ENCODE results near the gene INPP4B.
"Not testable (repeated sequence)": the region's sequence is repeated elsewhere in the genome, so short reads cannot be mapped to it uniquely, and the experiment has no call there.

INPP4B gene

GRCh38 chr4:142068304-142068703, 777.8 kb downstream of the INPP4B start:
- not testable (repeated sequence) for H3K9me3 ChIP-seq (ENCODE audit: low read length); H3K27me3 ChIP-seq (ENCODE audit: insufficient read depth, low read length); H2AFZ ChIP-seq (ENCODE audit: low read depth, low read length); H3K4me1 ChIP-seq (ENCODE audit: insufficient read depth, low read length); H3K4me3 ChIP-seq (ENCODE audit: low read length); H3K36me3 ChIP-seq (ENCODE audit: insufficient read depth, low read length)

- H2AFZ ChIP-seq (ENCODE audit: low read depth, low read length); H3K9me3 ChIP-seq (ENCODE audit: low read length); H3K27me3 ChIP-seq (ENCODE audit: insufficient read depth, low read length); H3K4me1 ChIP-seq (ENCODE audit: insufficient read depth, low read length); H3K36me3 ChIP-seq (ENCODE audit: insufficient read depth, low read length); H3K4me3 ChIP-seq (ENCODE audit: low read length): not testable (repeated sequence)
Observed at GRCh38 chr4:142066562-142066961, 779.5 kb downstream of the INPP4B start.

DNA sequence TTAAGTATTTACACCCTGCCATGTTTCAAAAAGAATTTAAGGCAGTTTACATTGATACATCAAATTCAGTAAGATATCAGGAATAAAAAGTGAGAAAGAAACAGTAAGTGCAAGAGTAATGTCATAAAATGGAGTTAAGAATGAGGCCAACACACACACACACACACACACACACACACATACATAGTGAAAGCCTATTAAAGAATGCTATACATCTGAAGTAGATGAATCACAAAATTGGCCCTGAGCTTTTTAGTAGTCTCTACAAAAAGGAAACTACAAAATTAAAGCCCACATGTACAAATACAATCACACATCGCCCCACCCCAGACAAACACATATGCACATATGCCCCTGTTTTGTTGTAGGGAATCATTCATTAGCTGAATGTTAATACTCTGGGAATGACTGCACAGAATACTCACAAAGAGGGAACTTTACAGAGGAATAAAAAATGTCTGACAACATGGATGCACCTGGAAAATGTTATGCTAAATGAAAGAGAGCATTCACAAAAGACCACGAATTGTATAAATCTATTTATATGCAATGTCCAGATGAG, 780.9 kb downstream of the INPP4B start:
- Histone ChIP-seq H3K4me1 (ENCODE audit: insufficient read depth, low read length) (no peaks in the 10 kb centered on the region), H3K27me3 (ENCODE audit: insufficient read depth, low read length) (no peaks in the 10 kb centered on the region), H3K36me3 (ENCODE audit: insufficient read depth, low read length) (no peaks in the 10 kb centered on the region), H3K9me3 (ENCODE audit: low read length) (peaks cover 3% of the 10 kb centered on the region), H3K4me3 (ENCODE audit: low read length) (no peak overlapping the region), H2AFZ (ENCODE audit: low read depth, low read length) (no peak overlapping the region)

DNA sequence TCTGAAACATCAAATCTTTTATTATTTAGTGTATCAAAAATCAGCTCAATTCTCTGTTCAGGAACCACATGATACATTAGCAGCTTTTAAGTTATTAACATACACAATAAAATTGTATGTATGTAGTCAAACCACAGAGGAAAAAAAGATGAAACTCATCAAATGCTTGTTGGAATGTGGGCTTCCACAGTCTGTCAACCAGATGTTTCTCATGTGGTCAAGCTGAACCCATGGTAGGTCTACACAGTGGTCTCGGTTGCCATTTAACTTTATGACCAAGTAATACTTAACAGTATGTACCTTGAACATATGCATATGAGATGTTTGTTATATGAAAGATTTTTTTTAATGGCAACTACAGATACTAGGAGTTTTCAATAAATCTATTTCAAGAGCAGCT, 781.9 kb downstream of the INPP4B start:
- no peaks in the 10 kb centered on the region for H3K27me3 ChIP-seq (ENCODE audit: insufficient read depth, low read length)
- H3K4me1 ChIP-seq (ENCODE audit: insufficient read depth, low read length), result no peaks in the 10 kb centered on the region
- H3K4me3 ChIP-seq (ENCODE audit: low read length), result no peak overlapping the region
- peaks cover 3% of the 10 kb centered on the region for H3K9me3 ChIP-seq (ENCODE audit: low read length)
- H2AFZ ChIP-seq (ENCODE audit: low read depth, low read length), result no peak overlapping the region
- no peaks in the 10 kb centered on the region for H3K36me3 ChIP-seq (ENCODE audit: insufficient read depth, low read length)

- Histone ChIP-seq H3K4me3 (ENCODE audit: low read length) (no peak overlapping the region), H3K9me3 (ENCODE audit: low read length) (no peaks in the 10 kb centered on the region), H3K4me1 (ENCODE audit: insufficient read depth, low read length) (no peaks in the 10 kb centered on the region), H3K36me3 (ENCODE audit: insufficient read depth, low read length) (no peaks in the 10 kb centered on the region), H2AFZ (ENCODE audit: low read depth, low read length) (no peak overlapping the region), H3K27me3 (ENCODE audit: insufficient read depth, low read length) (no peaks in the 10 kb centered on the region)
Observed at GRCh38 chr4:142045996-142046395, 800.1 kb downstream of the INPP4B start.

DNA sequence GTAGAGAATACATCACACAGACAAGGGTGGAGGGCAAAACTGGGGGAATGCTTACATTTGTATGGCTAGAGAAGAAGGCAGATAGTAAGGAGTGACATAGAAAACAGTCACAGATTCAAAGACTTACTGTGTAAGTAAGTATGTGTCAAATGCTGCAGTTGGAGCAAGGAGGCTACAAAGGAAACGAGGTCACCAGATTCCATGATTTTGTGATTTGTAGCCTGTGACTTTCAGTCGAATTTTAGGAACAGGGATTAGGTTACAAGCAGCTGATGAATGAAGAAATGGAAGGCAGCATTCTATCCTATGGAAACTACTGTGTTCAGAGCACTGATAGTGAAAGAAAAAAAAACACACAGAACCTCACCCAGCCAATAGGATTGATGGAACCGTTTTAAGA, 801.8 kb downstream of the INPP4B start:
- Histone ChIP-seq H3K9me3 (ENCODE audit: low read length) (no peaks in the 10 kb centered on the region), H3K4me1 (ENCODE audit: insufficient read depth, low read length) (no peaks in the 10 kb centered on the region), H2AFZ (ENCODE audit: low read depth, low read length) (no peak overlapping the region), H3K36me3 (ENCODE audit: insufficient read depth, low read length) (no peaks in the 10 kb centered on the region), H3K27me3 (ENCODE audit: insufficient read depth, low read length) (no peaks in the 10 kb centered on the region), H3K4me3 (ENCODE audit: low read length) (no peak overlapping the region)

DNA sequence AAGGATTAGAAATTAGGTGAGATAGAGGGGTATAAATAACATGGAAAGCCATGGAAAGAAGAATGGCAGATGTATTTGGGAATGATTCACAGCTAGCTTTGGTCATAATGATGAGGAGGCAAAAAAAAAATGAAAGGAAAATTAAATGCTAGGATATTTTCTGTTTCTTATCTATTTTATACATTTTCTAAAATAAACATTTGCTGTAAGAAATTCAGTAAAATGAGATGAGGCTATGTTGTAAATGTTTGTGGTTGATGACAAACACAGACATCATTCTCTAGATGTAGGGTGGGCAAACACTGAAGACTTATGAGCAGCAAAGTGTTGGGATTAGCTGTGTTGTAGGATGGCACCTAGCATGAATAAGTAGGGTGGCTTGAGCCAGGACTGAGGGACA, 802.6 kb downstream of the INPP4B start:
- Histone ChIP-seq H3K4me1 (ENCODE audit: insufficient read depth, low read length) (no peaks in the 10 kb centered on the region), H3K4me3 (ENCODE audit: low read length) (no peak overlapping the region), H2AFZ (ENCODE audit: low read depth, low read length) (no peak overlapping the region), H3K9me3 (ENCODE audit: low read length) (no peaks in the 10 kb centered on the region), H3K36me3 (ENCODE audit: insufficient read depth, low read length) (no peaks in the 10 kb centered on the region), H3K27me3 (ENCODE audit: insufficient read depth, low read length) (no peaks in the 10 kb centered on the region)

DNA sequence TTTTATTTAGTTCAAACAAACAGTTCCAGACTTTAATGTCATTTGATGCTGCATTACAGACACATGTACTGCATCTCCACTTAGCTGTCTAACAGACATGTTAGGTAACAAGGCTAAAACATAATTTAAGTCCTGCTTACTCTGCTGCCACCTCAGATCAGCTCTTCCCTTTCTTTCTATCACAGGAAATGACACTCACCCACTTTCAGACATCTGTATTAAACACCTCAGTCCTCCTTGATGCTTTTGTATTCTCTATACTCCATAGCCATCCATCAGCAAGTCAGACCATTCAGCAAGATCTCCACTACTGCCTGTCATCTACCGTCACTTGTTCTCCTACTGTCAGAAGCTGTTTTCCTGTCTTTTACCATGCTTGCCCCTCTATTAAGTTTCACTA, 804.3 kb downstream of the INPP4B start:
- Histone ChIP-seq H3K4me1 (ENCODE audit: insufficient read depth, low read length) (no peaks in the 10 kb centered on the region), H3K36me3 (ENCODE audit: insufficient read depth, low read length) (no peaks in the 10 kb centered on the region), H3K9me3 (ENCODE audit: low read length) (no peaks in the 10 kb centered on the region), H3K4me3 (ENCODE audit: low read length) (no peak overlapping the region), H2AFZ (ENCODE audit: low read depth, low read length) (no peak overlapping the region), H3K27me3 (ENCODE audit: insufficient read depth, low read length) (no peaks in the 10 kb centered on the region)

DNA sequence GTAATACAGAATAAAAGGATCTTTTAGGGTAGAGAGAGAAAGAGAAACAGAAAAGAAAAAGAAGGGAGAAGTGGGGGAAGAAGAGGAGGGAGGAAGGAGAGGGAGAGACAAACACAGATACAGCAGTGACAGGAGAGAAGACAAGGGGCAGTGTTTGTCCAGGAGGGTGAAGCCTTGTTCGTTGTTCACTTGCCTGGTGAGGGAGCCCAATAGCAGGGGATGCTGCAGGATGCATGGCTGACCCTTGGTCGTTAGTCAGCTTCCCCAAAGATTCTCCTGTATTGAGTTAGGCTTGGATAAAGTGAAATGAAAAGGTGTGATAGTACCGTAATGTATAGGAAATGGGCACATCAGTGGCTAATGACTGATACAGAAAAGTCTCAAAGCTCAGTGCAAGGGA, 806.1 kb downstream of the INPP4B start:
- Histone ChIP-seq H3K36me3 (ENCODE audit: insufficient read depth, low read length) (no peaks in the 10 kb centered on the region), H2AFZ (ENCODE audit: low read depth, low read length) (no peak overlapping the region), H3K9me3 (ENCODE audit: low read length) (no peaks in the 10 kb centered on the region), H3K4me3 (ENCODE audit: low read length) (no peak overlapping the region), H3K27me3 (ENCODE audit: insufficient read depth, low read length) (no peaks in the 10 kb centered on the region), H3K4me1 (ENCODE audit: insufficient read depth, low read length) (no peaks in the 10 kb centered on the region)

- Histone ChIP-seq H3K9me3 (ENCODE audit: low read length) (no peaks in the 10 kb centered on the region), H3K27me3 (ENCODE audit: insufficient read depth, low read length) (no peaks in the 10 kb centered on the region), H3K4me1 (ENCODE audit: insufficient read depth, low read length) (no peaks in the 10 kb centered on the region), H3K36me3 (ENCODE audit: insufficient read depth, low read length) (no peaks in the 10 kb centered on the region), H3K4me3 (ENCODE audit: low read length) (no peak overlapping the region), H2AFZ (ENCODE audit: low read depth, low read length) (no peak overlapping the region)
Observed at GRCh38 chr4:142036795-142037583, 809.1 kb downstream of the INPP4B start.

GRCh38 chr4:142035566-142035965, 810.5 kb downstream of the INPP4B start:
- Histone ChIP-seq H3K4me3 (ENCODE audit: low read length) (no peak overlapping the region), H3K36me3 (ENCODE audit: insufficient read depth, low read length) (no peaks in the 10 kb centered on the region), H2AFZ (ENCODE audit: low read depth, low read length) (no peak overlapping the region), H3K9me3 (ENCODE audit: low read length) (no peaks in the 10 kb centered on the region), H3K27me3 (ENCODE audit: insufficient read depth, low read length) (no peaks in the 10 kb centered on the region), H3K4me1 (ENCODE audit: insufficient read depth, low read length) (no peaks in the 10 kb centered on the region)

GRCh38 chr4:142034101-142034500, 812.0 kb downstream of the INPP4B start:
- Histone ChIP-seq H3K4me1 (ENCODE audit: insufficient read depth, low read length) (no peaks in the 10 kb centered on the region), H3K9me3 (ENCODE audit: low read length) (no peaks in the 10 kb centered on the region), H3K36me3 (ENCODE audit: insufficient read depth, low read length) (no peaks in the 10 kb centered on the region), H3K27me3 (ENCODE audit: insufficient read depth, low read length) (no peaks in the 10 kb centered on the region), H2AFZ (ENCODE audit: low read depth, low read length) (no peak overlapping the region), H3K4me3 (ENCODE audit: low read length) (no peak overlapping the region)

GRCh38 chr4:142030010-142030409, 816.1 kb downstream of the INPP4B start:
- Histone ChIP-seq H2AFZ (ENCODE audit: low read depth, low read length) (no peak overlapping the region), H3K27me3 (ENCODE audit: insufficient read depth, low read length) (no peaks in the 10 kb centered on the region), H3K36me3 (ENCODE audit: insufficient read depth, low read length) (no peaks in the 10 kb centered on the region), H3K4me3 (ENCODE audit: low read length) (no peak overlapping the region), H3K9me3 (ENCODE audit: low read length) (no peaks in the 10 kb centered on the region), H3K4me1 (ENCODE audit: insufficient read depth, low read length) (no peaks in the 10 kb centered on the region)

DNA sequence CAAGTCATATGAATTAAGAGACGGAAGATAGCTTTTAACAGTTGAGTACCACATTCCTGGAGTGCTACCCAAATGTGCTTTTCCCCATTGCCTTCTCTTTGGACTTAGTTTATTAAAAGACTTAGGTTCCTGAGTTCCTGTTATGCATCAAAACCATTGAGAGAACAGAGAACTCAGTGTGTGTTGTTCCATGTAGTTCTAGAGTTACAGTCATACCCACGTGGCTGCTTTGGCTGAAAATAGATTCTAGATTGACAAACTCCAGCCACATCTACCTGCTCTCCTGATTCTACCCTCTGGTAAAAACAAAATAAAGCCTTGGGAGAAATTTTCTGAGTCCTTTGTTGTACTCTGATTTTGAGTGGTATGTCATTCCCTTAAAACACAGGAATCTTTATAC, 824.3 kb downstream of the INPP4B start:
- H3K36me3 ChIP-seq (ENCODE audit: insufficient read depth, low read length), result no peaks in the 10 kb centered on the region

More for the DNA sequence above, 824.3 kb downstream of the INPP4B start:
- Histone ChIP-seq H2AFZ (ENCODE audit: low read depth, low read length) (no peak overlapping the region), H3K27me3 (ENCODE audit: insufficient read depth, low read length) (no peaks in the 10 kb centered on the region), H3K9me3 (ENCODE audit: low read length) (no peaks in the 10 kb centered on the region), H3K4me1 (ENCODE audit: insufficient read depth, low read length) (no peaks in the 10 kb centered on the region), H3K4me3 (ENCODE audit: low read length) (no peak overlapping the region)
